ENCODE data around the gene CAPN3. TPM values are rescaled to one million over a fixed set of nuclear protein-coding genes. Genes with fewer than 3 reads are reported as not detected.
A peak's percentile ranks its signal among the peaks of the same experiment; 100 is the strongest.

The CAPN3 gene
- total RNA-seq, 8 experiments from 2014 or later: 0.81 to 30.3 (median 2.9) TPM

DNA sequence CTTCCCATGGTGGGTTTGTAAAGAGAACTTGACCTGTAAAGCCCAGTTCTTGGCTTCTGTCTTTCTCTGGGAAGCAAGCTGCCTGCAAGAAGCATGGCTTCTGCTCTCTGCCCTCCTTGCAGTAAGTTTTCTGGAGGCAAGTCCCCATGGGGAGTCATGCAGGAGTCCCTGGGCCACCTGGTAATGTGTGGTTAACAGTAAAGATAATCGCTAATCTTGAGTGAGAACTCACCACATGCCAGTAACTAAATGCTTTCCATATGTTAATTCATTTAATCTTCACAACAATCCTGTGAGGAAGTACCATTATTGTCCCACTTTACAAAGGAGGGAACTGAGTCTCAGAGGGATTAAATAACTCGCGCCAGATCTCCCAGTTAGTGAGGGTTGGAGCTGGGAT lies 4.2 kb downstream of the CAPN3 start:
- no peak for ATAC-seq (replicated peaks in 6 of 8)
- in situ Hi-C loops (cut with MboI; ENCODE audit: low pct_unique_long_range_greater_than_20kb in 2 of 9, low sequenced_read_pairs in 9 of 9, unreplicated experiment in 9 of 9): no loop called here
- Histone ChIP-seq H3K4me3 (no peak overlapping the region), H3K27ac (no peak overlapping the region), H3K4me1 (replicated peaks in 1 of 2) (no peaks in the 10 kb centered on the region)
- 34 to 80% (median 57%) methylated on average over 2 to 3 of the region's 3 CpGs; no CpG with 5 or more reads in 4 of the 10 experiments for WGBS, 10 experiments

DNA sequence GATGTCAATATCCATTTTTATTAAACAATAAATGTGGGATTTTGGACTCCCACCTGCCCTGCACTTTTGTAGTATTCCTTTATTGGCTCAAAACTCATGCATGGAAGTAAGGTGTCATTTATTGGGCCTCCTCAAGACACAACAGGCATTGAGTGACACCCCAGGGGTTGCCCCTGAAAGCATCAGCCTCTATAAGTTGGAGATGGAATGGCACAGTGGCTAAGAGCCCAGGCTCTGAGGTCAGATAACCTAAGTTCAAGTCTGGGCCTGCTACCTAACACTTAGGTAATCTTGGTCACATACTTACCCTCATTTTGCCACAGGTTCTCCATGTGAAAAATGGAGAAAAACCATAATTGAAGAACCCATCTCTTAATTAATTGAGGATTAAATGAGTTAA lies 4.6 kb downstream of the CAPN3 start:
- in situ Hi-C loops (cut with MboI; ENCODE audit: low pct_unique_long_range_greater_than_20kb in 2 of 9, low sequenced_read_pairs in 9 of 9, unreplicated experiment in 9 of 9): no loop called here
- no peak overlapping the region for H3K4me3 ChIP-seq
- no peaks in the 10 kb centered on the region for H3K4me1 ChIP-seq (replicated peaks in 1 of 2)
- H3K27ac ChIP-seq: no peak overlapping the region
- ATAC-seq (replicated peaks in 6 of 8): no peak

DNA sequence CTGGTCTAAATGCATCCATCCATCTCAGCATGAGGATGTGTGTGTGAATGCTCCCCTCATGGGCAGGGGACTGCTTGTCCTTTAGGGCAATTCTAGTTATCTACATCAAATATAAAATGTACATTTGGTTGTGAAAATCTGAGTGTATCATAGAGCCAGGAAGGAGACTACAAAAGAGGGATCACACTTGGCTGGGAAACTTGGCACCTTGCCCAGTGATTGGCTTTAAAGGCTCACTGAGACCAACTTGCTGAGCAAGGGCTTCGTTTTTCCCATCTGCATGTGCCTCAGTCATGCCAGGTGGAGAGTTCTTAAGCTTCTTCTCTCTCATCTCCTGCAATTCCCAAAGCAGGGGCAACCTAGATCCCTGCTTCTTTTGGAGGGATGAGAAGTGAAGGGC lies 5.2 kb downstream of the CAPN3 start:
- in situ Hi-C loops (cut with MboI; ENCODE audit: low pct_unique_long_range_greater_than_20kb in 2 of 9, low sequenced_read_pairs in 9 of 9, unreplicated experiment in 9 of 9): no loop called here
- H3K27ac ChIP-seq: no peak overlapping the region
- ATAC-seq (replicated peaks in 6 of 8): peak in 1 of 8 experiments; percentile 27
- no peak overlapping the region for H3K4me3 ChIP-seq
- H3K4me1 ChIP-seq (replicated peaks in 1 of 2): no peaks in the 10 kb centered on the region
- WGBS, 10 experiments: 14 to 71% (median 40%) methylated on average over 1 of the region's 1 CpG; no CpG with 5 or more reads in 6 of the 10 experiments

DNA sequence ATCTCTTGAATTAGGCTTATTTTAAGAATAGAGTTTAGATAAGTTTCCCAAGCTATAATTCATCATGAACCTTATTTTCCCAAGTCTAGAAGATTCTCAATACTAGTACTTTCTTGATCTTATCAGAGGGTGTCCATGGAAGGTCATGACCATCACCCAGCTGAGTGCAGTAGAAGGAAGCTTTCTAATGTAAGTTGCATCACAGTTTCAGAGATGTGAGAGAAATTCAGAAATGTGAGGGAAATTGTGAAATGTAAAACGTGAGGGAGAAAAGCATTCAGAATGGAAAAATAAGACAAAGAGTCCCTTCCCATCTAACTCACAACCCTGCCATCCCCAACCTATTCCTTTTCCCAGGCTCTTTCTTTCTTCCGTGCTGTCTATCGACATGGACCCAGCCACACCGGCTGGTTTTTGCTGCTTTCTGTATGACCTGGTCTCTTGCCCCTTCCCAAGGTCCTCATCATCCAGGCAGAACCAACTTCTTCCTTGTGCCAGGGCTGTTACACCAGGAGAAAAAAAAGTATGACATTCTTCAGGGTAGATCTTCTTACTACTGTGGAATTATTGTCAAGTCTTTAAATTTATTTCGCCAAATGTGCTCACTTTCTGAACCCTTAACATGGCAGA lies 6.7 kb downstream of the CAPN3 start:
- no peaks in the 10 kb centered on the region for H3K4me1 ChIP-seq (replicated peaks in 1 of 2)
- in situ Hi-C loops (cut with MboI; ENCODE audit: low pct_unique_long_range_greater_than_20kb in 2 of 9, low sequenced_read_pairs in 9 of 9, unreplicated experiment in 9 of 9): no loop called here
- H3K27ac ChIP-seq: no peak overlapping the region
- no peak overlapping the region for H3K4me3 ChIP-seq
- ATAC-seq (replicated peaks in 6 of 8): no peak
- 76 to 100% (median 86%) methylated on average over 1 to 5 of the region's 5 CpGs; no CpG with 5 or more reads in 1 of the 10 experiments for WGBS, 10 experiments

DNA sequence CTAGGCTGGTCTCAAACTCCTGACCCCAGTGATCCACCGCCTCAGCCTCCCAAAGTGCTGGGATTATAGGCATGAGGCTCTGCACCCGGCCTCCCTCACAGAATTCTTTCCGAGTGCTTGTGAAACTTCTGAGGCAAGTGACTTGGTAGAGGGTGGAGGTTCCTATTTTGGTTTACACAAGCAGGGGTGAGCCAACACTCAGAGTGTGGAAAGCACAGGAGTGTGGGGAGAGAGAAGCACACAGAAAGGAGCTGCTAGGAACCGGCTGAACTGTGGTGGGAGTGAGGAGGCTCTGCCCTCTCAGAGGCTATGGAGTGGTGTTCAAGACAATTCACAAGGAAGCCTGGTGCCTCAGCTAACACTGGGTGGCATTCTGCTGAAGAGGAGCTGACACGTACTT lies 7.7 kb downstream of the CAPN3 start:
- Histone ChIP-seq H3K4me3 (no peak overlapping the region), H3K27ac (no peak overlapping the region), H3K4me1 (replicated peaks in 1 of 2) (no peaks in the 10 kb centered on the region)
- in situ Hi-C loops (cut with MboI; ENCODE audit: low pct_unique_long_range_greater_than_20kb in 2 of 9, low sequenced_read_pairs in 9 of 9, unreplicated experiment in 9 of 9): no loop called here
- 10 to 100% (median 90%) methylated on average over 1 to 5 of the region's 5 CpGs; no CpG with 5 or more reads in 3 of the 10 experiments for WGBS, 10 experiments
- ATAC-seq (replicated peaks in 6 of 8): no peak

DNA sequence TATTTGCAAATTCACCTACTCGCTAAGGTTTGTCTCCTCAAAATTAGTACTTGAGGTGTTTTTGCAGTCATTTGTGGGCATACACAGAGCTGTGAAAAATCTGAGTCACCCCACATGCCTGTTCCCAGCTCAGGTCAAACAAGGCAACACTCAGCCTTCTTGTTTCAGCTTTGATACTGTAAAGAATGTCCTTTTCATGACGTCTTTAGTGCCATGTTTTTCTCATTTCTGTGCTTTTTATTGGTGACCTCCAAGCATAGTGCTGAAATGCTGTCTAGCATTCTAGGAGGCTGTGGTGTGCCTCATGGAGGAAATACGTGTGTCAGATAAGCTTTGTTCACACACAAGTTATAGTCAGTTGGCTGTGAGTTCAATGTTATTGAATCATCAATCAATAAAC lies 8.8 kb downstream of the CAPN3 start:
- no peak overlapping the region for H3K27ac ChIP-seq
- in situ Hi-C loops (cut with MboI; ENCODE audit: low pct_unique_long_range_greater_than_20kb in 2 of 9, low sequenced_read_pairs in 9 of 9, unreplicated experiment in 9 of 9): no loop called here
- ATAC-seq (replicated peaks in 6 of 8): no peak
- H3K4me1 ChIP-seq (replicated peaks in 1 of 2): no peaks in the 10 kb centered on the region
- WGBS, 10 experiments: 50 to 100% (median 78%) methylated on average over 1 to 3 of the region's 3 CpGs; no CpG with 5 or more reads in 1 of the 10 experiments
- no peak overlapping the region for H3K4me3 ChIP-seq

DNA sequence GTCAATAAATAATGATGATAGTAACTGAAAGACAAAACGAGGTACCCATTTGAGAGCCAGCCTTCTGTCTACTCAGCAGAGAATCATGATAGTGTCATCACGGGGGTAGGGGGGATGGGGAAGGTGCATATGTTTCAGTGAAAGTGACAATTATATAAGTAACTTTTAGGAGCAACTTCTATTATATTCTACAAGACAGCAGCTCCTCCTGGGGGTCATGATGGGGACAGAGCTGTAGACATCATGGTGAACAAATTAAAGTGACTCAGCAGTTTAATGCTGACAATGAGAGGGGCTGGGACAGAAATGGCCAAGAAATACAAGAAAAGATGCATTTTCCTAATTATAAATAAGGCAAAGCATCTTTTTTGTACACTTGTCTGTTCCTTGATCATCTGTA lies 11.8 kb downstream of the CAPN3 start:
- no peak overlapping the region for H3K27ac ChIP-seq
- ATAC-seq (replicated peaks in 6 of 8): peak in 1 of 8 experiments; percentile 36
- no peak overlapping the region for H3K4me3 ChIP-seq
- WGBS, 10 experiments: 0 to 90% (median 53%) methylated on average over 1 to 2 of the region's 2 CpGs; no CpG with 5 or more reads in 3 of the 10 experiments
- in situ Hi-C loops (cut with MboI; ENCODE audit: low pct_unique_long_range_greater_than_20kb in 2 of 9, low sequenced_read_pairs in 9 of 9, unreplicated experiment in 9 of 9): no loop called here
- H3K4me1 ChIP-seq (replicated peaks in 1 of 2): no peaks in the 10 kb centered on the region

DNA sequence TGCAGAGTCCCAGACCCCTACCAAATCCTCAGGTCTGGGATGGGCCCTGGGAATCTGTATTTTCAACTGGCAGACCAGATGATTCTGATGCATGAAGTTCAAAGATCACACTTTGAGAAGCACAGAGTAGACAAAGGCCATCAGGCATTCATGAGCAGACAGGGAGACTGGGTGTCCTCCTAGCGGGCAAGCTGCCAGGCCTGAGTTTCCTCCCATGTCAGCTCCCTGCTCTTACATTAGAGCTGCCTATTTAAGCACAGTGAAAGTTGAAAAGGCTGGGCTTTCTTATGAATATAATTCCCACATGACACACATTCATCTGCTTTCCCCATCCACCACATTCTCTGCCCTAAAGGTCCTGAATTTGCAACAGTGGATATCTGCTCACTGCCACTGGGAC lies 14.0 kb downstream of the CAPN3 start:
- in situ Hi-C loops (cut with MboI; ENCODE audit: low pct_unique_long_range_greater_than_20kb in 2 of 9, low sequenced_read_pairs in 9 of 9, unreplicated experiment in 9 of 9): no loop called here
- Histone ChIP-seq H3K27ac (no peak overlapping the region), H3K4me3 (no peak overlapping the region), H3K4me1 (replicated peaks in 1 of 2) (no peaks in the 10 kb centered on the region)
- WGBS, 10 experiments: 60 to 100% (median 90%) methylated on average over 1 of the region's 1 CpG; no CpG with 5 or more reads in 6 of the 10 experiments
- peak in 2 of 8 experiments; percentile 80 to 89 for ATAC-seq (replicated peaks in 6 of 8)

DNA sequence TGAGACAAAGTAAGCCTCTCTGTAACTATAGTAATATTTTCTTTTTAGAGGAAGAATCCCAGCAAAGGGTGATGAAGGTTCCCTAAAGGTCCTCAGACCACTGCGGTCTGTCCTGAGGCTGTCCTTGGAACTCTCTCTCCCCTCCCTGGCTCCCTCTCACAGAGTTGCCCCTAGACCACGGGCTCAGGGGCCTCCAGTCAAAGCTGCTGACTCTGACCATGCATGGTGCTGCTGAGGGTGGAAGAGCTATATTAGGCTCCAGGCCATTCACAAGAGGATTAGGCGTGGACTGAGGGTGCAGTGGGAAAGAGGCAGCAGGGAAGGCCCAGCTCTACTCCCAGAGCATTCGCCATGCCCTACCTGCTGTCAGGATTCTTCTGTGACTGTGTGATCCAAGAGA lies 14.6 kb downstream of the CAPN3 start:
- peak in 1 of 8 experiments; percentile 20 for ATAC-seq (replicated peaks in 6 of 8)
- 100% methylated on average over 1 to 2 of the region's 4 CpGs; no CpG with 5 or more reads in 6 of the 10 experiments for WGBS, 10 experiments
- Histone ChIP-seq H3K4me3 (no peak overlapping the region), H3K27ac (no peak overlapping the region), H3K4me1 (replicated peaks in 1 of 2) (no peaks in the 10 kb centered on the region)
- in situ Hi-C loops (cut with MboI; ENCODE audit: low pct_unique_long_range_greater_than_20kb in 2 of 9, low sequenced_read_pairs in 9 of 9, unreplicated experiment in 9 of 9): no loop called here

DNA sequence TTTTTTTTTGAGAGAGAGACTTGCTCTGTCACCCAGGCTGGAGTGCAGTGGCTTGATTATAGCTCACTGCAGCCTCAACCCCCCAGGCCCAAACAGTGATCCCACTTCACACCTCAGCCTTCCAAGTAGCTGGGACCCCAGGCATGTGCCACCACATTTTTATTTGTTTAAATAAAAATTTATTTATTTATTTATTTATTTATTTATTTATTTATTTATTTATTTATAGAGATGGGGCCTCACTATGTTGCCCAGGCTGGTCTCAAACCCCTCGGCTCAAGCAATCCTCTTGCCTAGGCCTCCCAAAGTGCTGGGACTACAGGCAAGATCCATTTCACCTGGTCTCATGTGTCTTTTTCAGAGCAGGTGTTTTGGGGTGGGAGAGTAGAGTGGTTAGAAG lies 15.5 kb downstream of the CAPN3 start:
- WGBS, 10 experiments: 20 to 100% (median 88%) methylated on average over 1 of the region's 1 CpG; no CpG with 5 or more reads in 7 of the 10 experiments
- H3K4me3 ChIP-seq: no peak overlapping the region
- no peak for ATAC-seq (replicated peaks in 6 of 8)
- no peak overlapping the region for H3K27ac ChIP-seq
- H3K4me1 ChIP-seq (replicated peaks in 1 of 2): no peaks in the 10 kb centered on the region
- in situ Hi-C loops (cut with MboI; ENCODE audit: low pct_unique_long_range_greater_than_20kb in 2 of 9, low sequenced_read_pairs in 9 of 9, unreplicated experiment in 9 of 9): no loop called here

DNA sequence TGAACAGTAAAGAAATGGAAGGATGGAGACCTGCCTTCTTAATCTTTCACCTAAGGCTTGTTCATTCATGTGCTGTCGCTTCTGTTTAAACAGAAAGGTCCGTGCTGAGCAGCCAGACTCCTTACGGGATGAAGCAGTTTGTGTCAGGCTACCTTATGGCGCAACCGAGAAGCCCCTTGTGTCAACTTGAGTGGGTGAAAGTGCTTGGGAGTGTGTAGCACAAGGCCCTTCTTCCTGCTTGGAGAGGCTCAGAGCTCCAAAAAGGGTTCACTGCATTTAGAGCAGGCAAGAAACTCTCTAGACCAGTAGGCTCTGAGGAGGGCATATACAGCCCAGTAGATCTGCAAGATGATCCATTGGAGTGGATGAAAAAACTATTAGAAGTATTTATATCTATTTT lies 16.0 kb downstream of the CAPN3 start:
- H3K4me1 ChIP-seq (replicated peaks in 1 of 2): no peaks in the 10 kb centered on the region
- WGBS, 10 experiments: 80 to 100% (median 94%) methylated on average over 1 to 5 of the region's 5 CpGs; no CpG with 5 or more reads in 5 of the 10 experiments
- in situ Hi-C loops (cut with MboI; ENCODE audit: low pct_unique_long_range_greater_than_20kb in 2 of 9, low sequenced_read_pairs in 9 of 9, unreplicated experiment in 9 of 9): no loop called here
- H3K27ac ChIP-seq: no peak overlapping the region
- no peak overlapping the region for H3K4me3 ChIP-seq
- ATAC-seq (replicated peaks in 6 of 8): no peak

DNA sequence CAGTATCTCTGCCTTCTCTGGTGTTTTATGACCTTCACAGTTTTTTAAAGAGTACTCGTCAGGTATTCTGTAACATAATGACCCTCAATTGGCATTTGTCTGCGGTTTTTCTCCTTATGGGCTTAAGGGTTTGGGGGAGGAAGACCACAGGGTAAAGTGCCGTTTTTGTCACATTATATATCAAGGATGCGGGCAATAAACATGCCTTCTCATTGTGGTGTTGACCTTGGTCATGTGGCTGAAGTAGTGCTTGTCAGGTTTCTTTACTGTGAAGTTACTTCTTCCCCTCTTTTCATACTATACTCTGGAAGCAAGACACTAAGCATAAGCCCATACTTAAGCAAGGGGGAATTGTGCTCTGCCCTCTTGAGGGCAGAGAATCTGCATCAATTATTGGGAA lies 16.6 kb downstream of the CAPN3 start:
- no peak for ATAC-seq (replicated peaks in 6 of 8)

DNA sequence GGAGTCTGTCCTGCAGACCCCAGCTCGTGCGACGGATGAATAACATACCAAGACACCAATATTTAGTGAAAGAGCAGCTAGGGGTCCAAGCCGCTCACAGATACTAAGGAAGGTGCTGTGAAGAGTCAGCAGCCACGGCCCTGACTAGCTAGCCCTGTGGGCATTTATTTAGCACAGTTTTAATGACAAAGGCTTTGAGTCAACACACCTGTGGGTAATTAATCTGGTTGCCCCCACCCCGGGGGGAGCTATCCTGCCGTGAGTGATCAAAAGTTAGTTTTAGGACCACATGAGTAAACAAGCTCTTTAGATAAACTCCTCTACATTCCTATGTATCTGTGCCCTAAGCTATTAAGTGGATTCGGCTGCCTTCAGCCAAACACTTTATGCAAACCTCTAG lies 18.7 kb downstream of the CAPN3 start:
- no peak overlapping the region for H3K27ac ChIP-seq
- no peak overlapping the region for H3K4me3 ChIP-seq
- no peak for ATAC-seq (replicated peaks in 6 of 8)
- in situ Hi-C loops (cut with MboI; ENCODE audit: low pct_unique_long_range_greater_than_20kb in 2 of 9, low sequenced_read_pairs in 9 of 9, unreplicated experiment in 9 of 9): no loop called here
- no peaks in the 10 kb centered on the region for H3K4me1 ChIP-seq (replicated peaks in 1 of 2)
- WGBS, 10 experiments: 51 to 100% (median 80%) methylated on average over 1 to 6 of the region's 8 CpGs

More for the DNA sequence above, 16.6 kb downstream of the CAPN3 start:
- in situ Hi-C loops (cut with MboI; ENCODE audit: low pct_unique_long_range_greater_than_20kb in 2 of 9, low sequenced_read_pairs in 9 of 9, unreplicated experiment in 9 of 9): no loop called here
- Histone ChIP-seq H3K27ac (no peak overlapping the region), H3K4me1 (replicated peaks in 1 of 2) (no peaks in the 10 kb centered on the region), H3K4me3 (no peak overlapping the region)
- 13 to 74% (median 55%) methylated on average over 1 to 4 of the region's 4 CpGs; no CpG with 5 or more reads in 2 of the 10 experiments for WGBS, 10 experiments

DNA sequence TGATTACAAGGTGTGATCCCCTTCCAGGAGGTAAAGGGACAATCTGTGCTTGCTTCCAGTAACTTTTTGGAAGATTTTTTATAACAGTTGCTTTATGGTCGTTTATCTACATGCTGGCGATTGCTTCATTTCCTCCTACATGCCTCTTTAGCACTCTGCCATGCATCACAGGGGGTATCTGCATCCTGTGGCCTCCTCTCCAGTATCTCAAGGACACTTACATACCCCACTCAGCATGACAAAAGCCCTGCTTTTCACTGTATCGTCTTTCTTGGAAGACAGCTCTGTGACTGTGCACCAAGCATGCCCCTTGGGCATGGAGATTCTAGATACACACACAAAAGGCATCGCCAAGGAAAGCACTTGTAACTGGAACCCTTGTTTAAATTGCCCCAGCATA lies 25.3 kb downstream of the CAPN3 start:
- H3K4me3 ChIP-seq: no peak overlapping the region
- ATAC-seq (replicated peaks in 6 of 8): no peak
- H3K4me1 ChIP-seq (replicated peaks in 1 of 2): no peaks in the 10 kb centered on the region
- no peak overlapping the region for H3K27ac ChIP-seq
- in situ Hi-C loops (cut with MboI; ENCODE audit: low pct_unique_long_range_greater_than_20kb in 2 of 9, low sequenced_read_pairs in 9 of 9, unreplicated experiment in 9 of 9): no loop called here
- WGBS, 10 experiments: 20 to 100% (median 51%) methylated on average over 1 to 4 of the region's 4 CpGs; no CpG with 5 or more reads in 3 of the 10 experiments
